ACC112 (cell line): ENCODE data around the gene ANKRD11.

Source experiments
- H2AFZ ChIP-seq: fragments of 200-600 bp; sonication (generic); one replicate; pipeline ENCODE4 v1.6.0; 2017; ENCODE audit warnings: antibody characterized with exemption, low read length; ENCODE audit not compliant: unreplicated experiment
- H3K27ac ChIP-seq: fragments of 200-600 bp; sonication (generic); 2 replicates; pipeline ENCODE4 v1.5.1; 2014; ENCODE audit warnings: low read depth, mild to moderate bottlenecking, antibody characterized with exemption, low read length, moderate library complexity
- H3K27me3 ChIP-seq: fragments of 200-600 bp; sonication (generic); 2 replicates; pipeline ENCODE4 v1.6.1; 2014; ENCODE audit warnings: mild to moderate bottlenecking, antibody characterized with exemption, low read length, moderate library complexity, mixed read lengths; ENCODE audit not compliant: insufficient read depth
- H3K36me3 ChIP-seq: fragments of 200-600 bp; sonication (generic); 2 replicates; pipeline ENCODE4 v1.6.1; 2016; ENCODE audit warnings: mild to moderate bottlenecking, antibody characterized with exemption, low read length, moderate library complexity, mixed read lengths; ENCODE audit not compliant: insufficient read depth
- H3K4me1 ChIP-seq: fragments of 200-600 bp; sonication (generic); one replicate; pipeline ENCODE4 v1.6.1; 2016; ENCODE audit warnings: low read length, mixed read lengths; ENCODE audit not compliant: insufficient read depth, unreplicated experiment, control insufficient read depth
- H3K4me3 ChIP-seq: fragments of 200-600 bp; sonication (generic); 2 replicates; pipeline ENCODE4 v1.5.1; 2014; ENCODE audit warnings: mild to moderate bottlenecking, low read depth, low read length
- H3K79me2 ChIP-seq: fragments of 200-600 bp; sonication (generic); one replicate; pipeline ENCODE4 v1.6.0; 2016; ENCODE audit warnings: low read length; ENCODE audit not compliant: control insufficient read depth, unreplicated experiment, insufficient read depth

ANKRD11 gene

GRCh38 chr16:89452241-89452640, 38.1 kb downstream of the ANKRD11 start:
- Histone ChIP-seq H3K27ac (no peak overlapping the region), H3K79me2 (peaks cover 96% of the 10 kb centered on the region), H3K4me3 (no peak overlapping the region), H2AFZ (no peak overlapping the region), H3K4me1 (peaks cover 33% of the 10 kb centered on the region), H3K36me3 (peaks cover 5% of the 10 kb centered on the region; the same call in 1 of the 2 replicates), H3K27me3 (no peaks in the 10 kb centered on the region)

- Histone ChIP-seq H2AFZ (no peak overlapping the region), H3K79me2 (peaks cover 96% of the 10 kb centered on the region), H3K4me1 (peaks cover 31% of the 10 kb centered on the region), H3K36me3 (peaks cover 1% of the 10 kb centered on the region; the same call in 1 of the 2 replicates), H3K27me3 (no peaks in the 10 kb centered on the region), H3K27ac (peak overlapping the region; percentile 17; the same call in 1 of the 2 replicates), H3K4me3 (no peak overlapping the region)
Observed at GRCh38 chr16:89450537-89450936, 39.8 kb downstream of the ANKRD11 start.

- Histone ChIP-seq H3K4me3 (no peak overlapping the region), H3K27ac (peak overlapping the region; percentile 17; the same call in 1 of the 2 replicates), H2AFZ (no peak overlapping the region), H3K79me2 (peaks cover 96% of the 10 kb centered on the region), H3K36me3 (no peaks in the 10 kb centered on the region), H3K27me3 (no peaks in the 10 kb centered on the region), H3K4me1 (peaks cover 35% of the 10 kb centered on the region)
Observed at GRCh38 chr16:89449726-89450335, 40.5 kb downstream of the ANKRD11 start.

- Histone ChIP-seq H3K27me3 (no peaks in the 10 kb centered on the region), H3K27ac (no peak overlapping the region), H3K4me1 (peaks cover 38% of the 10 kb centered on the region), H3K4me3 (no peak overlapping the region), H2AFZ (no peak overlapping the region), H3K36me3 (no peaks in the 10 kb centered on the region), H3K79me2 (peaks cover 99% of the 10 kb centered on the region)
Observed at GRCh38 chr16:89448656-89449055, 41.7 kb downstream of the ANKRD11 start.

GRCh38 chr16:89446975-89447293, 43.4 kb downstream of the ANKRD11 start:
- Histone ChIP-seq H3K27ac (no peak overlapping the region), H3K27me3 (no peaks in the 10 kb centered on the region), H3K79me2 (peaks cover 97% of the 10 kb centered on the region), H3K4me1 (peaks cover 45% of the 10 kb centered on the region), H3K36me3 (no peaks in the 10 kb centered on the region), H2AFZ (no peak overlapping the region), H3K4me3 (no peak overlapping the region)

- Histone ChIP-seq H3K27ac (no peak overlapping the region), H2AFZ (no peak overlapping the region), H3K36me3 (no peaks in the 10 kb centered on the region), H3K4me1 (peaks cover 49% of the 10 kb centered on the region), H3K4me3 (no peak overlapping the region), H3K27me3 (no peaks in the 10 kb centered on the region), H3K79me2 (peaks cover 96% of the 10 kb centered on the region)
Observed at GRCh38 chr16:89446136-89446974, 44.0 kb downstream of the ANKRD11 start.

GRCh38 chr16:89445166-89445565, 45.2 kb downstream of the ANKRD11 start:
- Histone ChIP-seq H3K4me1 (peaks cover 42% of the 10 kb centered on the region), H2AFZ (no peak overlapping the region), H3K4me3 (no peak overlapping the region), H3K27me3 (no peaks in the 10 kb centered on the region), H3K27ac (no peak overlapping the region), H3K36me3 (no peaks in the 10 kb centered on the region), H3K79me2 (peaks cover 96% of the 10 kb centered on the region)

- H3K27ac ChIP-seq: no peak overlapping the region
- H3K27me3 ChIP-seq: no peaks in the 10 kb centered on the region
- no peak overlapping the region for H2AFZ ChIP-seq
- no peak overlapping the region for H3K4me3 ChIP-seq
- H3K79me2 ChIP-seq: peaks cover 96% of the 10 kb centered on the region
- H3K4me1 ChIP-seq: peaks cover 38% of the 10 kb centered on the region
- H3K36me3 ChIP-seq: no peaks in the 10 kb centered on the region
Observed at GRCh38 chr16:89444728-89445127, 45.6 kb downstream of the ANKRD11 start.

- no peaks in the 10 kb centered on the region for H3K36me3 ChIP-seq
- H3K27ac ChIP-seq: peak overlapping the region; percentile 92
- peaks cover 36% of the 10 kb centered on the region for H3K4me1 ChIP-seq
- H2AFZ ChIP-seq: no peak overlapping the region
- no peak overlapping the region for H3K4me3 ChIP-seq
- no peaks in the 10 kb centered on the region for H3K27me3 ChIP-seq
- H3K79me2 ChIP-seq: peaks cover 96% of the 10 kb centered on the region
Observed at GRCh38 chr16:89444151-89444723, 46.1 kb downstream of the ANKRD11 start.

- H3K4me3 ChIP-seq: no peak overlapping the region
- H3K79me2 ChIP-seq: peaks cover 96% of the 10 kb centered on the region
- H2AFZ ChIP-seq: no peak overlapping the region
- H3K4me1 ChIP-seq: peaks cover 36% of the 10 kb centered on the region
- H3K27me3 ChIP-seq: no peaks in the 10 kb centered on the region
- no peaks in the 10 kb centered on the region for H3K36me3 ChIP-seq
- peak overlapping the region; percentile 92 for H3K27ac ChIP-seq
Observed at GRCh38 chr16:89443727-89444084, 46.7 kb downstream of the ANKRD11 start.
